A673 (cell line): Measurements from ENCODE around the gene PDLIM5. TPM values are rescaled to one million over a fixed set of nuclear protein-coding genes. Genes with fewer than 3 reads are reported as not detected.
"Not testable (repeated sequence)": the region's sequence is repeated elsewhere in the genome, so short reads cannot be mapped to it uniquely, and the experiment has no call there.

Source experiments
- BruUV-seq: library from RNA; stranded (reverse); fragments of 400-500 nt; replicated peaks from 2 replicates; lab custom pipeline; 2021; lab: Mats Ljungman, UMichigan
- CTCF ChIA-PET: fragments of 300-600 bp; sonication (Branson Sonifier 250); formaldehyde crosslinking; loops from one replicate; lab custom pipeline; 2022; ENCODE audit warnings: antibody characterized with exemption; lab: Charles Lee
- POLR2A ChIA-PET: fragments of 300-600 bp; sonication (Branson Sonifier 250); formaldehyde crosslinking; loops from one replicate; lab custom pipeline; 2022; ENCODE audit warnings: antibody characterized with exemption; ENCODE audit not compliant: low non-redundant PET; lab: Charles Lee
- DNase-seq: peaks from one replicate; pipeline ENCODE4 v3.0.0-alpha.2; 2015; ENCODE audit warnings: low spot score
- H3K27ac ChIP-seq: fragments of 200-600 bp; sonication (generic); 2 replicates; pipeline ENCODE4 v1.5.1; 2016; ENCODE audit warnings: mixed run types, low read depth, mild to moderate bottlenecking, mixed read lengths, antibody characterized with exemption, low read length; ENCODE audit not compliant: poor library complexity, severe bottlenecking
- H3K27me3 ChIP-seq: fragments of 200-600 bp; sonication (generic); replicated peaks from 2 replicates; pipeline ENCODE4 v1.6.1; 2017; ENCODE audit warnings: mixed run types, low read depth, mild to moderate bottlenecking, mixed read lengths, antibody characterized with exemption, low read length; ENCODE audit not compliant: insufficient read depth, poor library complexity
- H3K36me3 ChIP-seq: fragments of 200-600 bp; sonication (generic); 2 replicates; pipeline ENCODE4 v1.6.1; 2016; ENCODE audit warnings: mixed run types, mild to moderate bottlenecking, mixed read lengths, antibody characterized with exemption, low read length; ENCODE audit not compliant: insufficient read depth, poor library complexity, severe bottlenecking
- H3K4me1 ChIP-seq: fragments of 200-600 bp; sonication (generic); 2 replicates; pipeline ENCODE4 v1.6.1; 2017; ENCODE audit warnings: mixed run types, mild to moderate bottlenecking, mixed read lengths, antibody characterized with exemption, low read length; ENCODE audit not compliant: insufficient read depth, poor library complexity, severe bottlenecking
- H3K4me3 ChIP-seq: fragments of 200-600 bp; sonication (generic); 2 replicates; pipeline ENCODE4 v1.5.1; 2016; ENCODE audit warnings: low read depth, mixed run types, mild to moderate bottlenecking, mixed read lengths, low read length; ENCODE audit not compliant: poor library complexity, severe bottlenecking
- H3K9me3 ChIP-seq: fragments of 200-600 bp; sonication (generic); 2 replicates; pipeline ENCODE4 v1.6.1; 2016; ENCODE audit warnings: mixed run types, low read depth, mild to moderate bottlenecking, mixed read lengths, antibody characterized with exemption, low read length; ENCODE audit not compliant: poor library complexity, severe bottlenecking
- EZH2 ChIP-seq: fragments of 200-600 bp; sonication (generic); IDR thresholded peaks from 2 replicates; pipeline ENCODE4 v1.6.1; 2017; ENCODE audit warnings: borderline replicate concordance, low read depth, mild to moderate bottlenecking, mixed read lengths, antibody characterized with exemption, low read length; ENCODE audit not compliant: poor library complexity, severe bottlenecking
- intact Hi-C: fragments of 100-400 bp; cut with micrococcal nuclease; formaldehyde crosslinking; loops from one replicate; pipeline ENCODE4 v1.10.0; 2022; ENCODE audit not compliant: unreplicated experiment
- total RNA-seq: library from RNA; stranded (reverse); gene quantifications from 2 replicates; pipeline ENCODE4 v1.2.3, GENCODE V29; 2021
- TF ChIP-seq, protein P1 (sequence below): fragments of 300-800, 200-600 bp; sonication (generic); conservative IDR thresholded peaks from 2 replicates; pipeline ENCODE4 v1.5.1; 2017; ENCODE audit warnings: low read depth, mild to moderate bottlenecking, antibody characterized with exemption, low read length, moderate library complexity, mixed read lengths

PDLIM5 gene
- total RNA-seq, 1 experiment from 2014 or later: 174 TPM

- DNase-seq: no peak
- no peak for TF ChIP-seq EZH2
- TF ChIP-seq, protein P1, sequence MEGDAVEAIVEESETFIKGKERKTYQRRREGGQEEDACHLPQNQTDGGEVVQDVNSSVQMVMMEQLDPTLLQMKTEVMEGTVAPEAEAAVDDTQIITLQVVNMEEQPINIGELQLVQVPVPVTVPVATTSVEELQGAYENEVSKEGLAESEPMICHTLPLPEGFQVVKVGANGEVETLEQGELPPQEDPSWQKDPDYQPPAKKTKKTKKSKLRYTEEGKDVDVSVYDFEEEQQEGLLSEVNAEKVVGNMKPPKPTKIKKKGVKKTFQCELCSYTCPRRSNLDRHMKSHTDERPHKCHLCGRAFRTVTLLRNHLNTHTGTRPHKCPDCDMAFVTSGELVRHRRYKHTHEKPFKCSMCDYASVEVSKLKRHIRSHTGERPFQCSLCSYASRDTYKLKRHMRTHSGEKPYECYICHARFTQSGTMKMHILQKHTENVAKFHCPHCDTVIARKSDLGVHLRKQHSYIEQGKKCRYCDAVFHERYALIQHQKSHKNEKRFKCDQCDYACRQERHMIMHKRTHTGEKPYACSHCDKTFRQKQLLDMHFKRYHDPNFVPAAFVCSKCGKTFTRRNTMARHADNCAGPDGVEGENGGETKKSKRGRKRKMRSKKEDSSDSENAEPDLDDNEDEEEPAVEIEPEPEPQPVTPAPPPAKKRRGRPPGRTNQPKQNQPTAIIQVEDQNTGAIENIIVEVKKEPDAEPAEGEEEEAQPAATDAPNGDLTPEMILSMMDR: no peak
- H3K4me3 ChIP-seq: no peak overlapping the region
- H3K27ac ChIP-seq: no peak overlapping the region
- BruUV-seq: no TSS peak
- CTCF ChIA-PET: no interaction called here
- H3K4me1 ChIP-seq: peaks cover 8% of the 10 kb centered on the region
- peaks cover 11% of the 10 kb centered on the region for H3K36me3 ChIP-seq
- H3K9me3 ChIP-seq: no peaks in the 10 kb centered on the region
- POLR2A ChIA-PET: no interaction called here
- intact Hi-C loops: no loop called here
- H3K27me3 ChIP-seq: no peaks in the 10 kb centered on the region
These were observed 202.4 kb downstream of the PDLIM5 start for GRCh38 chr4:94653984-94654609.

DNA sequence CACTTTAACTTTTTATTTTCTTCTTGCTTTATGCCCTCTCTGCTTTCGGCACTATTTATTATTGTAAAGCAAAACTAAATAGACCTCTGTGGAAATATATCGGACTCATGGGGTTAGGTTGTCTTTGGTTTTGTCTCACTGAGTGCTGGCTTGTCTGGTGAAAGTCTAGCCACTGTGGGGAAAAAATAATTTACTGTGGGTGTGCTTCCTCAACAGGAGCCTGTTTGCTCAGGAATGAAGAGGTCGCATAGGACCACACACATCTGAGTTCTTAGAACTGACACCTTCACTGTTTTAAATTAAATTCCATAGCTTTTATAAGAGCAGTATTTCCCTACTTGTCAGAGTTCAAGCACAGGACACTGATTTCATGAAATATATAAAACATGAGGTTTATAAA, 203.0 kb downstream of the PDLIM5 start:
- ChIA-PET CTCF (no interaction called here), POLR2A (no interaction called here)
- intact Hi-C loops: no loop called here
- no peak for DNase-seq
- Histone ChIP-seq H3K4me1 (peaks cover 2% of the 10 kb centered on the region), H3K36me3 (peaks cover 11% of the 10 kb centered on the region), H3K27ac (no peak overlapping the region), H3K27me3 (no peaks in the 10 kb centered on the region), H3K9me3 (no peaks in the 10 kb centered on the region), H3K4me3 (no peak overlapping the region)
- TF ChIP-seq EZH2: no peak
- TF ChIP-seq, protein P1: no peak
- BruUV-seq: no TSS peak

DNA sequence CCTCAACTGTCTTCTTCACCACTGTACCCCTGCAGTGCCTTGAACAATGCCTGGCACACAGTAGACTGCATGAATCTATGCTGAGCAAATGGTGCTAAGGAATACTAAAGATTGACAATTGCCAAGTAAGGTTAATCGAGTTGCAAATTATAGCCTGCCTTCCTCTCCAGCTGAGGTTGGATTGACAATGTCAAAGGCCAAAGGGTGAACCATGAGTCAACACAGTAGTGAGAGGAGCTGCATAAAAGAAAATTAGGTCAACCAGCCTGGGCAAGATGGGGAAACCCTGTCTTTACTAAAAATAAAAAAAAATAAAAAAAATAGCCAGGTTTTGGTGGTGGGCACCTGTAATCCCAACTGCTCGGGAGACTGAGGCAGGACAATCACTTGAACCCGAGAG, 208.9 kb downstream of the PDLIM5 start:
- Histone ChIP-seq H3K27me3 (no peaks in the 10 kb centered on the region), H3K4me3 (no peak overlapping the region), H3K9me3 (no peaks in the 10 kb centered on the region), H3K27ac (no peak overlapping the region), H3K4me1 (peaks cover 2% of the 10 kb centered on the region), H3K36me3 (peaks cover 19% of the 10 kb centered on the region)
- POLR2A ChIA-PET: no interaction called here
- BruUV-seq: no TSS peak
- DNase-seq: no peak
- CTCF ChIA-PET: no interaction called here
- TF ChIP-seq, protein P1: no peak
- no peak for TF ChIP-seq EZH2
- intact Hi-C loops: no loop called here

- H3K9me3 ChIP-seq, H3K27ac ChIP-seq, H3K4me3 ChIP-seq, BruUV-seq, CTCF ChIA-PET, intact Hi-C loops, POLR2A ChIA-PET, H3K27me3 ChIP-seq, DNase-seq: not testable (repeated sequence)
- Histone ChIP-seq H3K4me1 (peaks cover 28% of the 10 kb centered on the region), H3K36me3 (peaks cover 11% of the 10 kb centered on the region)
These were observed 213.3 kb downstream of the PDLIM5 start for GRCh38 chr4:94665021-94665420.
